NCI-H774 (cell line): ENCODE data around the gene KLK3.

ENCODE experiments used
- DNase-seq: peaks from one replicate; lab custom pipeline; 2025; lab: John Stamatoyannopoulos, UW

The KLK3 gene

GRCh38 chr19:50831026-50831396 lies 23.7 kb upstream of the KLK3 start:
- DNase-seq: no peak

GRCh38 chr19:50832666-50833065 lies 22.0 kb upstream of the KLK3 start:
- DNase-seq: no peak

- DNase-seq: no peak
These were observed 21.5 kb upstream of the KLK3 start, which contains the start of gene KLK15 for GRCh38 chr19:50833117-50833801. TSS of gene KLK15 (minus strand) at chr19:50833574. CDS start at chr19:50831492, 2,082 bp downstream.

GRCh38 chr19:50833802-50834167 lies 20.9 kb upstream of the KLK3 start:
- DNase-seq: no peak

GRCh38 chr19:50835103-50835784 lies 19.5 kb upstream of the KLK3 start:
- DNase-seq: no peak

- peak; percentile 79 for DNase-seq
These were observed 18.8 kb upstream of the KLK3 start for GRCh38 chr19:50835785-50836542.

- DNase-seq: no peak
These were observed 18.0 kb upstream of the KLK3 start for GRCh38 chr19:50836543-50837195.

- DNase-seq: peak; percentile 28
These were observed 17.4 kb upstream of the KLK3 start for GRCh38 chr19:50837300-50837699.

- no peak for DNase-seq
These were observed 16.5 kb upstream of the KLK3 start for GRCh38 chr19:50838239-50838638.

- DNase-seq: no peak
These were observed 14.7 kb upstream of the KLK3 start for GRCh38 chr19:50839712-50840655.

GRCh38 chr19:50842130-50842529 lies 12.6 kb upstream of the KLK3 start:
- DNase-seq: no peak

GRCh38 chr19:50843205-50843604 lies 11.5 kb upstream of the KLK3 start:
- DNase-seq: no peak

GRCh38 chr19:50843701-50844221 lies 11.0 kb upstream of the KLK3 start:
- no peak for DNase-seq

- DNase-seq: peak; percentile 68
These were observed 10.3 kb upstream of the KLK3 start for GRCh38 chr19:50844296-50844935.

- no peak for DNase-seq
These were observed 4.0 kb upstream of the KLK3 start for GRCh38 chr19:50850738-50851137.

- peak; percentile 2 for DNase-seq
These were observed 3.1 kb upstream of the KLK3 start for GRCh38 chr19:50851620-50852019.

- no peak for DNase-seq
These were observed 2.7 kb downstream of the KLK3 start for GRCh38 chr19:50857366-50857765.

GRCh38 chr19:50858886-50859285 lies 4.2 kb downstream of the KLK3 start:
- peak; percentile 77 for DNase-seq

GRCh38 chr19:50859849-50860248 lies 5.1 kb downstream of the KLK3 start:
- DNase-seq: no peak

GRCh38 chr19:50861010-50861409 lies 6.3 kb downstream of the KLK3 start:
- DNase-seq: no peak
